ENCODE measurements around the gene CD180. TPM values are rescaled to one million over a fixed set of nuclear protein-coding genes. Genes with fewer than 3 reads are reported as not detected.

Gene CD180
- total RNA-seq, 1 experiment from 2014 or later = not detected

- Mint-ChIP-seq H3K27ac (ENCODE audit: unreplicated experiment) (no peak overlapping the region), H3K9me3 (ENCODE audit: unreplicated experiment) (no peaks in the 10 kb centered on the region), H3K36me3 (ENCODE audit: insufficient read depth, unreplicated experiment) (no peaks in the 10 kb centered on the region), H3K4me1 (ENCODE audit: low read depth, unreplicated experiment) (no peaks in the 10 kb centered on the region), H3K4me3 (ENCODE audit: unreplicated experiment) (no peak overlapping the region), H3K27me3 (ENCODE audit: insufficient read depth, unreplicated experiment) (no peaks in the 10 kb centered on the region)
- H3K4me3 ChIP-seq (ENCODE audit: low read depth, low read length) = no peak overlapping the region
- no peaks in the 10 kb centered on the region; the same call in 1 of the 2 replicates for H3K27me3 ChIP-seq (replicated peaks; ENCODE audit: control insufficient read depth, insufficient read depth, low read length)
- H3K4me1 ChIP-seq = no peaks in the 10 kb centered on the region
- POLR2A ChIA-PET = no interaction called here
- DNase-seq = no peak
- H3K9me3 ChIP-seq = no peaks in the 10 kb centered on the region
- no peaks in the 10 kb centered on the region for H3K36me3 ChIP-seq (ENCODE audit: control insufficient read depth, insufficient read depth, low read length)
- BruUV-seq (replicated peaks) = no TSS peak
- TF ChIP-seq CTCF (IDR thresholded peaks at IDR 0.05; ENCODE audit: insufficient read depth in 1 of 2, low read depth in 1 of 2, low read length in 1 of 2, severe bottlenecking in 1 of 2, unreplicated experiment in 1 of 2) = no peak
- CTCF ChIA-PET = no interaction called here
- intact Hi-C loops (cut with micrococcal nuclease; ENCODE audit: unreplicated experiment) = no loop called here
These were observed 3.2 kb downstream of the CD180 start for GRCh38 chr5:67193439-67193807.

GRCh38 chr5:67192719-67193438 is 3.7 kb downstream of the CD180 start:
- ChIA-PET CTCF (no interaction called here), POLR2A (no interaction called here)
- H3K27ac Mint-ChIP-seq (ENCODE audit: unreplicated experiment) = no peak overlapping the region
- DNase-seq = no peak
- Histone ChIP-seq H3K27me3 (replicated peaks; ENCODE audit: control insufficient read depth, insufficient read depth, low read length) (no peaks in the 10 kb centered on the region; the same call in 1 of the 2 replicates), H3K36me3 (ENCODE audit: control insufficient read depth, insufficient read depth, low read length) (no peaks in the 10 kb centered on the region), H3K9me3 (no peaks in the 10 kb centered on the region), H3K4me3 (ENCODE audit: low read depth, low read length) (no peak overlapping the region), H3K4me1 (no peaks in the 10 kb centered on the region)
- no peaks in the 10 kb centered on the region for H3K27me3 Mint-ChIP-seq (ENCODE audit: insufficient read depth, unreplicated experiment)
- BruUV-seq (replicated peaks) = no TSS peak
- no peaks in the 10 kb centered on the region for H3K4me1 Mint-ChIP-seq (ENCODE audit: low read depth, unreplicated experiment)
- no peak overlapping the region for H3K4me3 Mint-ChIP-seq (ENCODE audit: unreplicated experiment)
- intact Hi-C loops (cut with micrococcal nuclease; ENCODE audit: unreplicated experiment) = no loop called here
- TF ChIP-seq CTCF (IDR thresholded peaks at IDR 0.05; ENCODE audit: insufficient read depth in 1 of 2, low read depth in 1 of 2, low read length in 1 of 2, severe bottlenecking in 1 of 2, unreplicated experiment in 1 of 2) = no peak
- no peaks in the 10 kb centered on the region for H3K9me3 Mint-ChIP-seq (ENCODE audit: unreplicated experiment)
- H3K36me3 Mint-ChIP-seq (ENCODE audit: insufficient read depth, unreplicated experiment) = no peaks in the 10 kb centered on the region

- no peak overlapping the region for H3K4me3 ChIP-seq (ENCODE audit: low read depth, low read length)
- H3K4me3 Mint-ChIP-seq (ENCODE audit: unreplicated experiment) = no peak overlapping the region
- H3K27me3 ChIP-seq (replicated peaks; ENCODE audit: control insufficient read depth, insufficient read depth, low read length) = no peaks in the 10 kb centered on the region
- no peaks in the 10 kb centered on the region for H3K9me3 Mint-ChIP-seq (ENCODE audit: unreplicated experiment)
- DNase-seq = no peak
- no peaks in the 10 kb centered on the region for H3K4me1 Mint-ChIP-seq (ENCODE audit: low read depth, unreplicated experiment)
- no peaks in the 10 kb centered on the region for H3K9me3 ChIP-seq
- no peaks in the 10 kb centered on the region for H3K36me3 ChIP-seq (ENCODE audit: control insufficient read depth, insufficient read depth, low read length)
- intact Hi-C loops (cut with micrococcal nuclease; ENCODE audit: unreplicated experiment) = no loop called here
- POLR2A ChIA-PET = no interaction called here
- H3K27ac Mint-ChIP-seq (ENCODE audit: unreplicated experiment) = no peak overlapping the region
- H3K4me1 ChIP-seq = no peaks in the 10 kb centered on the region
- peaks cover 3% of the 10 kb centered on the region for H3K27me3 Mint-ChIP-seq (ENCODE audit: insufficient read depth, unreplicated experiment)
- CTCF ChIA-PET = no interaction called here
- no peaks in the 10 kb centered on the region for H3K36me3 Mint-ChIP-seq (ENCODE audit: insufficient read depth, unreplicated experiment)
- TF ChIP-seq CTCF (IDR thresholded peaks at IDR 0.05; ENCODE audit: insufficient read depth in 1 of 2, low read depth in 1 of 2, low read length in 1 of 2, severe bottlenecking in 1 of 2, unreplicated experiment in 1 of 2) = no peak
- no TSS peak for BruUV-seq (replicated peaks)
These were observed 5.7 kb downstream of the CD180 start for GRCh38 chr5:67190861-67191260.

All from Caco-2 (cell line).